Measurements from ENCODE around the gene FAM234B. TPM values are rescaled to one million over a fixed set of nuclear protein-coding genes. Genes with fewer than 3 reads are reported as not detected.

FAM234B gene
- total RNA-seq, 1 experiment from 2014 or later: 20.8 TPM

DNA sequence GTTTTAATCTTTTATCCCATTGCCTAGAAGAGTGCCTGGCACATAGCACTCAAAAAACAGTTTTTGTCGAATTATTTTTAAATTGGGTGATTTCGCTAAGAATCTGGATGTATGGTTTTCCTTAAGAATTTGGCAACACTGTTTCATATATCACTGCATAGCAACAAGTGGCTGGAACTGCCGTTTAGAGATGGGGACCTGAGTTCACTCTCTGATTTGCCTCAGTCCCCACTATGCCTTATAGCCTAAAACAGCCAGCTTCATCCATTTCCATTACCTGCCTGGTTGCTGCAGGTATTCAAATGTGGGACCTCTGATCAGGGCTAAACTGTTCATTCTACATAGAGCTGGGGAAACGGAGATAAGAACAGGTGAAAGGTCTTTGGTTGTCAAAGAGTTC, 45.9 kb upstream of the FAM234B start:
- DNase-seq: no peak
- H2BK5ac ChIP-seq (ENCODE audit: insufficient read length, low read length): no peak overlapping the region
- no peak overlapping the region for H2BK120ac ChIP-seq (ENCODE audit: low read depth, low read length, poor library complexity, severe bottlenecking)
- no peak overlapping the region for H3K4ac ChIP-seq (ENCODE audit: low read depth, low read length)
- no peak overlapping the region for H2BK20ac ChIP-seq (ENCODE audit: low read depth, low read length, poor library complexity, severe bottlenecking)
- H3K4me1 ChIP-seq (ENCODE audit: insufficient read depth, low read length): no peaks in the 10 kb centered on the region; the same call in 1 of the 2 replicates
- H3K36me3 Mint-ChIP-seq (ENCODE audit: insufficient read depth in 1 of 3, low read depth in 3 of 3): peaks cover 4 to 22% (median 17%) of the 10 kb centered on the region in 3 experiments
- no peaks in the 10 kb centered on the region for H3K79me1 ChIP-seq (ENCODE audit: insufficient read depth, low read depth, low read length, poor library complexity, severe bottlenecking)
- no peak overlapping the region for H3K4me2 ChIP-seq (ENCODE audit: insufficient read depth, insufficient read length, low read length)
- peaks cover 23% of the 10 kb centered on the region for H3K27me3 Mint-ChIP-seq (ENCODE audit: low read depth)
- peaks cover 18% of the 10 kb centered on the region for H3K23me2 ChIP-seq (ENCODE audit: insufficient read length, low read depth, low read length, poor library complexity, severe bottlenecking)
- no peak overlapping the region for H4K91ac ChIP-seq (ENCODE audit: insufficient read length, low read depth, low read length)
- no peak overlapping the region for H2AK5ac ChIP-seq (ENCODE audit: insufficient read length, low read length)
- H3K27ac Mint-ChIP-seq: no peak overlapping the region
- no peak overlapping the region for H2BK15ac ChIP-seq (ENCODE audit: low read depth, low read length)
- peaks cover 0 to 3% of the 10 kb centered on the region in 2 experiments; a peak in 2 of 5 replicates for H3K9me3 Mint-ChIP-seq
- no peak overlapping the region for H3K56ac ChIP-seq (ENCODE audit: insufficient read length, low read depth, low read length)
- peaks cover 27 to 40% of the 10 kb centered on the region in 2 experiments for H3K4me1 Mint-ChIP-seq
- no peak overlapping the region for H3K9ac ChIP-seq (ENCODE audit: extremely low read depth, insufficient read length, low read length)
- H2AFZ ChIP-seq (ENCODE audit: low read length): no peak overlapping the region
- H4K20me1 ChIP-seq (ENCODE audit: control insufficient read depth, insufficient read depth, insufficient read length): no peaks in the 10 kb centered on the region
- peak overlapping the region in 1 of 2 experiments; percentile 96; a peak in 2 of 5 replicates for H3K4me3 Mint-ChIP-seq
- H3K79me2 ChIP-seq (ENCODE audit: insufficient read depth, low read length): no peaks in the 10 kb centered on the region; the same call in 1 of the 2 replicates
- H4K8ac ChIP-seq (replicated peaks; ENCODE audit: insufficient read length, low read depth, low read length): no peak overlapping the region
- no CpG with 5 or more reads among the region's 4 CpGs for WGBS (ENCODE audit: extremely low coverage, insufficient read length, low lambda C conversion rate)
- no peak overlapping the region for H2BK12ac ChIP-seq (ENCODE audit: insufficient read length, low read depth, low read length)
- no peak overlapping the region for H4K5ac ChIP-seq (ENCODE audit: insufficient read length, low read depth, low read length)
- TF ChIP-seq, protein P1, sequence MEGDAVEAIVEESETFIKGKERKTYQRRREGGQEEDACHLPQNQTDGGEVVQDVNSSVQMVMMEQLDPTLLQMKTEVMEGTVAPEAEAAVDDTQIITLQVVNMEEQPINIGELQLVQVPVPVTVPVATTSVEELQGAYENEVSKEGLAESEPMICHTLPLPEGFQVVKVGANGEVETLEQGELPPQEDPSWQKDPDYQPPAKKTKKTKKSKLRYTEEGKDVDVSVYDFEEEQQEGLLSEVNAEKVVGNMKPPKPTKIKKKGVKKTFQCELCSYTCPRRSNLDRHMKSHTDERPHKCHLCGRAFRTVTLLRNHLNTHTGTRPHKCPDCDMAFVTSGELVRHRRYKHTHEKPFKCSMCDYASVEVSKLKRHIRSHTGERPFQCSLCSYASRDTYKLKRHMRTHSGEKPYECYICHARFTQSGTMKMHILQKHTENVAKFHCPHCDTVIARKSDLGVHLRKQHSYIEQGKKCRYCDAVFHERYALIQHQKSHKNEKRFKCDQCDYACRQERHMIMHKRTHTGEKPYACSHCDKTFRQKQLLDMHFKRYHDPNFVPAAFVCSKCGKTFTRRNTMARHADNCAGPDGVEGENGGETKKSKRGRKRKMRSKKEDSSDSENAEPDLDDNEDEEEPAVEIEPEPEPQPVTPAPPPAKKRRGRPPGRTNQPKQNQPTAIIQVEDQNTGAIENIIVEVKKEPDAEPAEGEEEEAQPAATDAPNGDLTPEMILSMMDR (conservative IDR thresholded peaks at IDR 0.05): no peak
- no peak overlapping the region for H3T11ph ChIP-seq (ENCODE audit: low read length)
- H3K23ac ChIP-seq (ENCODE audit: insufficient read length, low read depth, low read length): no peak overlapping the region
- no peak overlapping the region for H3K14ac ChIP-seq (ENCODE audit: insufficient read depth, low read length)
- no peak overlapping the region for H3K18ac ChIP-seq (ENCODE audit: insufficient read length, low read depth, low read length)
- no peaks in the 10 kb centered on the region; the same call in 1 of the 2 replicates for H3K27me3 ChIP-seq (ENCODE audit: insufficient read depth, low read length)
- no peaks in the 10 kb centered on the region for H3K9me3 ChIP-seq (ENCODE audit: control insufficient read depth, low read depth, low read length)
- no peak overlapping the region for H3K27ac ChIP-seq (ENCODE audit: insufficient read length, low read depth, low read length)
